GM23338 (cell line): Measurements from ENCODE around the gene FAM193B. TPM values are rescaled to one million over a fixed set of nuclear protein-coding genes. Genes with fewer than 3 reads are reported as not detected.

Experiments used
- ATAC-seq: fragments of 200-7000 bp; cut with Tn5 transposase; 3 replicates; pipeline ENCODE4 v1.9.1; 2020
- DNase-seq: peaks from one replicate; pipeline ENCODE4 v3.0.0-alpha.2; 2015; ENCODE audit warnings: low spot score
- H2AFZ ChIP-seq: fragments of 200-600 bp; sonication (generic); 2 replicates; pipeline ENCODE4 v1.8.0; 2016; ENCODE audit warnings: antibody characterized with exemption, mild to moderate bottlenecking, moderate library complexity
- H3F3A ChIP-seq: fragments of 200-600 bp; sonication (generic); replicated peaks from 2 replicates; pipeline ENCODE4 v1.8.0; 2017; ENCODE audit warnings: antibody characterized with exemption, mixed run types, low read depth
- H3K27ac ChIP-seq: fragments of 200-600 bp; sonication (generic); 2 replicates; pipeline ENCODE4 v1.6.1; 2016; ENCODE audit warnings: low read depth
- H3K27me3 ChIP-seq: fragments of 200-600 bp; sonication (generic); 2 replicates; pipeline ENCODE4 v1.8.0; 2016; ENCODE audit warnings: mild to moderate bottlenecking, mixed run types, moderate library complexity; ENCODE audit not compliant: insufficient read depth
- H3K36me3 ChIP-seq: fragments of 200-600 bp; sonication (generic); 2 replicates; pipeline ENCODE4 v1.8.0; 2016; ENCODE audit warnings: mild to moderate bottlenecking; ENCODE audit not compliant: insufficient read depth
- H3K4me1 ChIP-seq: fragments of 200-600 bp; sonication (generic); 2 replicates; pipeline ENCODE4 v1.8.0; 2016; ENCODE audit warnings: mild to moderate bottlenecking, moderate library complexity; ENCODE audit not compliant: insufficient read depth
- H3K4me2 ChIP-seq: fragments of 200-600 bp; sonication (generic); 2 replicates; pipeline ENCODE4 v1.7.1; 2017; ENCODE audit warnings: mixed run types
- H3K4me3 ChIP-seq: fragments of 200-600 bp; sonication (generic); 2 replicates; pipeline ENCODE4 v1.6.1; 2016; ENCODE audit warnings: mixed run types
- H3K79me2 ChIP-seq: fragments of 200-600 bp; sonication (generic); replicated peaks from 2 replicates; pipeline ENCODE4 v1.8.0; 2017; ENCODE audit warnings: mild to moderate bottlenecking; ENCODE audit not compliant: insufficient read depth
- H3K9me2 ChIP-seq: fragments of 200-600 bp; sonication (generic); 2 replicates; pipeline ENCODE4 v1.8.0; 2017; ENCODE audit not compliant: insufficient read depth
- H4K20me1 ChIP-seq: fragments of 200-600 bp; sonication (generic); replicated peaks from 2 replicates; pipeline ENCODE4 v1.8.0; 2017; ENCODE audit warnings: mild to moderate bottlenecking; ENCODE audit not compliant: insufficient read depth
- H3K27ac Mint-ChIP-seq: 2 replicates; pipeline ENCODE4 v1.8.0; 2020; ENCODE audit warnings: inconsistent platforms, mild to moderate bottlenecking, moderate library complexity, mixed read lengths
- H3K27me3 Mint-ChIP-seq: 3 replicates; pipeline ENCODE4 v1.8.0; 2022; ENCODE audit warnings: low read depth, mild to moderate bottlenecking, moderate library complexity, mixed read lengths, inconsistent platforms; ENCODE audit not compliant: insufficient read depth, poor library complexity
- H3K36me3 Mint-ChIP-seq: 3 replicates; pipeline ENCODE4 v1.8.0; 2021; ENCODE audit warnings: low read depth, mild to moderate bottlenecking, inconsistent platforms, moderate library complexity, mixed read lengths
- H3K4me1 Mint-ChIP-seq: 3 replicates; pipeline ENCODE4 v1.8.0; 2020; ENCODE audit warnings: mild to moderate bottlenecking, inconsistent platforms, mixed read lengths
- H3K4me3 Mint-ChIP-seq: 3 replicates; pipeline ENCODE4 v1.8.0; 2021; ENCODE audit warnings: moderate library complexity, mild to moderate bottlenecking, inconsistent platforms, mixed read lengths
- H3K9me3 Mint-ChIP-seq: 3 replicates; pipeline ENCODE4 v1.8.0; 2020; ENCODE audit warnings: moderate library complexity, mild to moderate bottlenecking, inconsistent platforms, mixed read lengths
- CREB1 ChIP-seq: fragments of 250-450 bp; sonication (Bioruptor Pico); IDR thresholded peaks from 2 replicates; pipeline ENCODE4 v1.5.0; 2020; ENCODE audit warnings: low read depth, mild to moderate bottlenecking, moderate library complexity
- ETS1 ChIP-seq: IDR thresholded peaks from 2 replicates; pipeline ENCODE4 v1.6.1; 2016; ENCODE audit warnings: antibody characterized with exemption
- POLR2AphosphoS5 ChIP-seq: IDR thresholded peaks from 2 replicates; pipeline ENCODE4 v1.6.1; 2016; ENCODE audit warnings: antibody characterized with exemption, low read depth
- STAT1 ChIP-seq: IDR thresholded peaks from one replicate; pipeline ENCODE4 v1.6.1; 2016; ENCODE audit warnings: antibody characterized with exemption; ENCODE audit not compliant: unreplicated experiment
- ZNF462 ChIP-seq: fragments of 250-450 bp; sonication (Bioruptor Pico); IDR thresholded peaks from 2 replicates; pipeline ENCODE4 v1.5.0; 2020; ENCODE audit warnings: mild to moderate bottlenecking, moderate library complexity
- polyA plus RNA-seq: library from polyadenylated mRNA; unstranded; fragments of >200 nt; fragmentation: Nextera tagmentation; extraction: Ambion mirVana; gene quantifications from 2 replicates; pipeline ENCODE4 v1.2.1, GENCODE V29; 2016
- total RNA-seq: library from RNA; depleted of rRNA; stranded (reverse); fragments of >200 nt; shearing (Covaris generic); gene quantifications from 2 replicates; pipeline ENCODE4 v1.2.3, GENCODE V29; 2014

FAM193B gene
- total and polyA plus RNA-seq, 2 experiments from 2014 or later = 44.4 to 58.6 TPM

- Mint-ChIP-seq H3K36me3 (peaks cover 16% of the 10 kb centered on the region), H3K9me3 (no peaks in the 10 kb centered on the region; the same call in 2 of the 3 replicates), H3K4me3 (peak overlapping the region; percentile 91), H3K27me3 (peaks cover 14% of the 10 kb centered on the region), H3K27ac (peak overlapping the region; percentile 25; the same call in 1 of the 2 replicates), H3K4me1 (peaks cover 10% of the 10 kb centered on the region; the same call in 2 of the 3 replicates)
- 0 out of 2 replicates have a peak overlapping the region, but pooled peaks have one; percentile 19 for H3K27ac ChIP-seq
- H3K9me2 ChIP-seq = no peaks in the 10 kb centered on the region
- DNase-seq = no peak
- peak overlapping the region; percentile 99 for H3K4me2 ChIP-seq
- no peak for TF ChIP-seq ETS1
- peaks cover 7% of the 10 kb centered on the region; the same call in 1 of the 2 replicates for H3K27me3 ChIP-seq
- peak overlapping the region; percentile 94 for H3K4me3 ChIP-seq
- H3K36me3 ChIP-seq = 0 out of 2 replicates have a peak, but pooled peaks cover 3% of the 10 kb centered on the region
- H3F3A ChIP-seq = peaks cover 19% of the 10 kb centered on the region; the same call in 1 of the 2 replicates
- peak overlapping the region; percentile 85 for H2AFZ ChIP-seq
- no peak for ATAC-seq
- H4K20me1 ChIP-seq = peaks cover 6% of the 10 kb centered on the region; the same call in 1 of the 2 replicates
- H3K79me2 ChIP-seq = peaks cover 5% of the 10 kb centered on the region; the same call in 1 of the 2 replicates
- peaks cover 4% of the 10 kb centered on the region; the same call in 1 of the 2 replicates for H3K4me1 ChIP-seq
Measured at GRCh38 chr5:177600508-177601018, 46.2 kb upstream of the FAM193B start.

GRCh38 chr5:177599731-177600507, 45.6 kb upstream of the FAM193B start, which contains the start of gene B4GALT7:
TSS of gene B4GALT7 (plus strand) at chr5:177600132. CDS start at chr5:177600211, 79 bp downstream.
- Histone ChIP-seq H3K4me1 (peaks cover 4% of the 10 kb centered on the region; the same call in 1 of the 2 replicates), H3K27ac (peak within 1 kb of the TSS; percentile 78; the same call in 1 of the 2 replicates), H3K9me2 (no peaks in the 10 kb centered on the region), H3F3A (peaks cover 19% of the 10 kb centered on the region; the same call in 1 of the 2 replicates), H3K4me3 (peak within 1 kb of the TSS; percentile 94), H3K79me2 (peaks cover 5% of the 10 kb centered on the region; the same call in 1 of the 2 replicates), H4K20me1 (peaks cover 6% of the 10 kb centered on the region; the same call in 1 of the 2 replicates), H3K27me3 (peaks cover 7% of the 10 kb centered on the region; the same call in 1 of the 2 replicates), H3K4me2 (peak within 1 kb of the TSS; percentile 99), H3K36me3 (0 out of 2 replicates have a peak, but pooled peaks cover 3% of the 10 kb centered on the region), H2AFZ (peak within 1 kb of the TSS; percentile 94)
- Mint-ChIP-seq H3K9me3 (no peaks in the 10 kb centered on the region; the same call in 2 of the 3 replicates), H3K27ac (peak within 1 kb of the TSS; percentile 25; the same call in 1 of the 2 replicates), H3K4me1 (peaks cover 10% of the 10 kb centered on the region; the same call in 2 of the 3 replicates), H3K36me3 (peaks cover 20% of the 10 kb centered on the region), H3K27me3 (peaks cover 14% of the 10 kb centered on the region), H3K4me3 (peak within 1 kb of the TSS; percentile 91)
- ATAC-seq (peak; percentile 92), DNase-seq (peak; percentile 90)
- TF ChIP-seq CREB1 (CRISPR knock-in tag) (peak; percentile 24; the same call in 1 of the 2 replicates), STAT1 (no peak), POLR2AphosphoS5 (peak; percentile 91)

GRCh38 chr5:177598477-177598876, 44.1 kb upstream of the FAM193B start:
- Histone ChIP-seq H2AFZ (no peak overlapping the region), H3K4me2 (no peak overlapping the region), H3K9me2 (no peaks in the 10 kb centered on the region), H3K79me2 (peaks cover 6% of the 10 kb centered on the region; the same call in 1 of the 2 replicates), H4K20me1 (peaks cover 6% of the 10 kb centered on the region), H3K4me3 (no peak overlapping the region), H3F3A (peaks cover 20% of the 10 kb centered on the region; the same call in 1 of the 2 replicates), H3K27ac (no peak overlapping the region), H3K27me3 (peaks cover 7% of the 10 kb centered on the region; the same call in 1 of the 2 replicates), H3K36me3 (peaks cover 15% of the 10 kb centered on the region), H3K4me1 (peaks cover 4% of the 10 kb centered on the region; the same call in 1 of the 2 replicates)
- ATAC-seq (no peak), DNase-seq (no peak)
- H3K9me3 Mint-ChIP-seq = no peaks in the 10 kb centered on the region; the same call in 2 of the 3 replicates
- peaks cover 14% of the 10 kb centered on the region for H3K27me3 Mint-ChIP-seq
- no peak for TF ChIP-seq ZNF462 (CRISPR knock-in tag)
- H3K27ac Mint-ChIP-seq = no peak overlapping the region
- peaks cover 10% of the 10 kb centered on the region; the same call in 2 of the 3 replicates for H3K4me1 Mint-ChIP-seq
- peaks cover 34% of the 10 kb centered on the region for H3K36me3 Mint-ChIP-seq
- peak overlapping the region; percentile 67; the same call in 2 of the 3 replicates for H3K4me3 Mint-ChIP-seq
